ENCODE measurements around the gene TTBK2. TPM values are rescaled to one million over a fixed set of nuclear protein-coding genes. Genes with fewer than 3 reads are reported as not detected.

The TTBK2 gene
- total RNA-seq, 2 donors from 2014 or later = 17.9 to 24.8 TPM

- TF ChIP-seq, protein P1, sequence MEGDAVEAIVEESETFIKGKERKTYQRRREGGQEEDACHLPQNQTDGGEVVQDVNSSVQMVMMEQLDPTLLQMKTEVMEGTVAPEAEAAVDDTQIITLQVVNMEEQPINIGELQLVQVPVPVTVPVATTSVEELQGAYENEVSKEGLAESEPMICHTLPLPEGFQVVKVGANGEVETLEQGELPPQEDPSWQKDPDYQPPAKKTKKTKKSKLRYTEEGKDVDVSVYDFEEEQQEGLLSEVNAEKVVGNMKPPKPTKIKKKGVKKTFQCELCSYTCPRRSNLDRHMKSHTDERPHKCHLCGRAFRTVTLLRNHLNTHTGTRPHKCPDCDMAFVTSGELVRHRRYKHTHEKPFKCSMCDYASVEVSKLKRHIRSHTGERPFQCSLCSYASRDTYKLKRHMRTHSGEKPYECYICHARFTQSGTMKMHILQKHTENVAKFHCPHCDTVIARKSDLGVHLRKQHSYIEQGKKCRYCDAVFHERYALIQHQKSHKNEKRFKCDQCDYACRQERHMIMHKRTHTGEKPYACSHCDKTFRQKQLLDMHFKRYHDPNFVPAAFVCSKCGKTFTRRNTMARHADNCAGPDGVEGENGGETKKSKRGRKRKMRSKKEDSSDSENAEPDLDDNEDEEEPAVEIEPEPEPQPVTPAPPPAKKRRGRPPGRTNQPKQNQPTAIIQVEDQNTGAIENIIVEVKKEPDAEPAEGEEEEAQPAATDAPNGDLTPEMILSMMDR (conservative IDR thresholded peaks at IDR 0.05) = no peak
- Mint-ChIP-seq H3K4me3 (no peak overlapping the region), H3K36me3 (ENCODE audit: low read depth) (peaks cover 11% of the 10 kb centered on the region), H3K27me3 (ENCODE audit: insufficient read depth) (no peaks in the 10 kb centered on the region), H3K27ac (peak overlapping the region; percentile 13), H3K4me1 (peaks cover 15% of the 10 kb centered on the region), H3K9me3 (no peaks in the 10 kb centered on the region)
- DNase-seq = no peak
- WGBS, 2 experiments (ENCODE audit: insufficient coverage in 1 of 2, insufficient read length in 1 of 2) = 93 to 98% methylated on average over 4 to 6 of the region's 6 CpGs
- Histone ChIP-seq H3K27me3 (ENCODE audit: control insufficient read depth, insufficient read depth, low read length, poor library complexity, severe bottlenecking) (no peaks in the 10 kb centered on the region), H3K9ac (ENCODE audit: extremely low read depth, low read length, poor library complexity, severe bottlenecking) (no peak overlapping the region), H3K4me3 (ENCODE audit: low read length) (no peak overlapping the region), H3K9me3 (ENCODE audit: control insufficient read depth, low read length) (no peaks in the 10 kb centered on the region), H3K36me3 (ENCODE audit: control insufficient read depth, insufficient read depth, low read length) (peaks cover 14% of the 10 kb centered on the region), H3K4me1 (ENCODE audit: control insufficient read depth, insufficient read depth, low read length) (peaks cover 11% of the 10 kb centered on the region), H3K27ac (ENCODE audit: low read depth, low read length) (no peak overlapping the region)
Measured at GRCh38 chr15:42719043-42719442, 201.5 kb downstream of the TTBK2 start.

GRCh38 chr15:42716626-42717025, 204.0 kb downstream of the TTBK2 start:
- Mint-ChIP-seq H3K4me1 (peaks cover 2% of the 10 kb centered on the region), H3K27ac (no peak overlapping the region), H3K27me3 (ENCODE audit: insufficient read depth) (no peaks in the 10 kb centered on the region), H3K9me3 (no peaks in the 10 kb centered on the region), H3K4me3 (no peak overlapping the region), H3K36me3 (ENCODE audit: low read depth) (peaks cover 7% of the 10 kb centered on the region)
- DNase-seq = no peak
- H3K36me3 ChIP-seq (ENCODE audit: control insufficient read depth, insufficient read depth, low read length) = peaks cover 11% of the 10 kb centered on the region
- H3K9ac ChIP-seq (ENCODE audit: extremely low read depth, low read length, poor library complexity, severe bottlenecking) = no peak overlapping the region
- WGBS, 2 experiments (ENCODE audit: insufficient coverage in 1 of 2, insufficient read length in 1 of 2) = 93% methylated on average over 2 of the region's 2 CpGs; no CpG with 5 or more reads in 1 of the 2 experiments
- TF ChIP-seq, protein P1 (conservative IDR thresholded peaks at IDR 0.05) = no peak
- H3K27me3 ChIP-seq (ENCODE audit: control insufficient read depth, insufficient read depth, low read length, poor library complexity, severe bottlenecking) = no peaks in the 10 kb centered on the region
- no peak overlapping the region for H3K27ac ChIP-seq (ENCODE audit: low read depth, low read length)
- H3K9me3 ChIP-seq (ENCODE audit: control insufficient read depth, low read length) = no peaks in the 10 kb centered on the region
- H3K4me3 ChIP-seq (ENCODE audit: low read length) = no peak overlapping the region
- peaks cover under 1% of the 10 kb centered on the region for H3K4me1 ChIP-seq (ENCODE audit: control insufficient read depth, insufficient read depth, low read length)

DNA sequence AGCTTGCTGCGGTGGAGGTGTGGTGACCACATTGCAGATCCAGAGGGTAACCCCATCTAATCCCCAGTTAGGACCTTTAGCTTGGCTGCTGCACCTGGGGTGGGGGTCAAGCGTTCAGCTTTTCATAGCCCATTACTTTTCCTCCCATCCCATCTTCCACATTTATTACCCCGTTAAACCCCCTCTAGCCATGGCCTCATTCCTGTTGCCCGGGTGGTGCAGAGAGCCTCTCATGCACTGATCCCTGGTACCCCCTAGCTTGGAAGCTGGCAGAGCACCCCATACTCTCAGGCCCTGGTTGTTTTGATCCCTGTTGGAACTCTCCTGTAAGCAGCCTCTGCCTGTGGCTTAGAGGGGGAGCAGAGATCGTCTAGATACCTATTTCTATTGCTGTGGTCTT, 204.5 kb downstream of the TTBK2 start:
- no peaks in the 10 kb centered on the region for H3K9me3 Mint-ChIP-seq
- Histone ChIP-seq H3K27ac (ENCODE audit: low read depth, low read length) (no peak overlapping the region), H3K27me3 (ENCODE audit: control insufficient read depth, insufficient read depth, low read length, poor library complexity, severe bottlenecking) (no peaks in the 10 kb centered on the region), H3K9ac (ENCODE audit: extremely low read depth, low read length, poor library complexity, severe bottlenecking) (no peak overlapping the region), H3K4me3 (ENCODE audit: low read length) (no peak overlapping the region), H3K36me3 (ENCODE audit: control insufficient read depth, insufficient read depth, low read length) (peaks cover 11% of the 10 kb centered on the region), H3K9me3 (ENCODE audit: control insufficient read depth, low read length) (no peaks in the 10 kb centered on the region), H3K4me1 (ENCODE audit: control insufficient read depth, insufficient read depth, low read length) (no peaks in the 10 kb centered on the region)
- DNase-seq = no peak
- no peak overlapping the region for H3K4me3 Mint-ChIP-seq
- H3K36me3 Mint-ChIP-seq (ENCODE audit: low read depth) = peaks cover 7% of the 10 kb centered on the region
- no peaks in the 10 kb centered on the region for H3K27me3 Mint-ChIP-seq (ENCODE audit: insufficient read depth)
- whole genome bisulfite sequencing, 2 experiments (ENCODE audit: insufficient coverage in 1 of 2, insufficient read length in 1 of 2) = 93 to 100% methylated on average over 3 to 5 of the region's 5 CpGs
- TF ChIP-seq, protein P1 (conservative IDR thresholded peaks at IDR 0.05) = no peak
- H3K27ac Mint-ChIP-seq = no peak overlapping the region
- H3K4me1 Mint-ChIP-seq = peaks cover 2% of the 10 kb centered on the region
